GM12878 (cell line): Measurements from ENCODE around the gene AQP9.

Experiments
- NBN ChIP-seq: fragments of 450-650 bp; IDR thresholded peaks from 2 replicates; pipeline ENCODE4 v1.6.1; 2016
- NFYB ChIP-seq: IDR thresholded peaks from 2 replicates; pipeline ENCODE4 v1.6.1; 2011; ENCODE audit warnings: low read depth, mild to moderate bottlenecking, low read length, improper control_type of control experiment, moderate library complexity; ENCODE audit not compliant: insufficient read depth
- RAD21 ChIP-seq: IDR thresholded peaks from 2 replicates; pipeline ENCODE4 v1.6.1; 2011; ENCODE audit warnings: mild to moderate bottlenecking, low read depth, low read length, moderate library complexity; ENCODE audit not compliant: insufficient read depth
- YY1 ChIP-seq: IDR thresholded peaks from 2 replicates; pipeline ENCODE4 v1.6.1; 2011; ENCODE audit warnings: low read depth, mild to moderate bottlenecking, low read length
- TF ChIP-seq, protein P1 (sequence below), 3 experiments: IDR thresholded peaks in 2 of 3; conservative IDR thresholded peaks in 1 of 3; 2 replicates each; pipeline ENCODE4 v1.5.1; 2011; ENCODE audit warnings: low read depth in 3 of 3, low read length in 3 of 3, mild to moderate bottlenecking in 3 of 3, control low read depth in 2 of 3, moderate library complexity in 2 of 3, inconsistent platforms in 1 of 3, mixed read lengths in 1 of 3; ENCODE audit not compliant: control insufficient read depth in 2 of 3, insufficient read depth in 1 of 3; ENCODE audit errors: extremely low read depth in 1 of 3

DNA sequence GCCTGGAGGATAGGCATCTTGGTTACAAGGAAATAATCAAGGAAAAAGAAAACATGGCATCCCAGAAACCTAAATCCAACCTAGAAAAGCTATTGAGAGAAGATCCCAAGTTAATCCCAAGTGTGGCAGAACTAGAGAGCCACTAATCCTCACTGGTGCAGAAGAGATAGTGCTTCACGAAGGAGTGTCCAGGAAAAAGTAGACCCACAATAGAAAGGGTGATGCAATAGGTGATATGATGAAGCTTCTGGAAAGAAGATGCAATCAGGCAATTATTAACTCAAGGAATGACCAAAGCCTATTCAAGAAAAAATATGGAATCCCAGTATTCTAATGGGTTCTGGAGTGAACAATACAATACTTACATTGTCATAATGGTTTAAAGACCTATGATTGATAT is 95.2 kb downstream of the AQP9 start:
- TF ChIP-seq, protein P1, sequence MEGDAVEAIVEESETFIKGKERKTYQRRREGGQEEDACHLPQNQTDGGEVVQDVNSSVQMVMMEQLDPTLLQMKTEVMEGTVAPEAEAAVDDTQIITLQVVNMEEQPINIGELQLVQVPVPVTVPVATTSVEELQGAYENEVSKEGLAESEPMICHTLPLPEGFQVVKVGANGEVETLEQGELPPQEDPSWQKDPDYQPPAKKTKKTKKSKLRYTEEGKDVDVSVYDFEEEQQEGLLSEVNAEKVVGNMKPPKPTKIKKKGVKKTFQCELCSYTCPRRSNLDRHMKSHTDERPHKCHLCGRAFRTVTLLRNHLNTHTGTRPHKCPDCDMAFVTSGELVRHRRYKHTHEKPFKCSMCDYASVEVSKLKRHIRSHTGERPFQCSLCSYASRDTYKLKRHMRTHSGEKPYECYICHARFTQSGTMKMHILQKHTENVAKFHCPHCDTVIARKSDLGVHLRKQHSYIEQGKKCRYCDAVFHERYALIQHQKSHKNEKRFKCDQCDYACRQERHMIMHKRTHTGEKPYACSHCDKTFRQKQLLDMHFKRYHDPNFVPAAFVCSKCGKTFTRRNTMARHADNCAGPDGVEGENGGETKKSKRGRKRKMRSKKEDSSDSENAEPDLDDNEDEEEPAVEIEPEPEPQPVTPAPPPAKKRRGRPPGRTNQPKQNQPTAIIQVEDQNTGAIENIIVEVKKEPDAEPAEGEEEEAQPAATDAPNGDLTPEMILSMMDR (IDR thresholded peaks at IDR 0.05 in 2 of 3, conservative IDR thresholded peaks at IDR 0.05 in 1 of 3; ENCODE audit: control insufficient read depth in 2 of 3, extremely low read depth in 1 of 3, insufficient read depth in 1 of 3, low read depth in 3 of 3, low read length in 3 of 3): no peak
- TF ChIP-seq NBN (no peak), NFYB (no peak), YY1 (no peak), RAD21 (no peak)
